A673 (cell line): ENCODE results near the gene EIF5A.

Source experiments
- CTCF ChIP-seq: fragments of 300-800, 200-600 bp; sonication (generic); conservative IDR thresholded peaks from 2 replicates; pipeline ENCODE4 v1.5.1; 2017; ENCODE audit warnings: low read depth, mild to moderate bottlenecking, antibody characterized with exemption, low read length, moderate library complexity, mixed read lengths
- EZH2 ChIP-seq: fragments of 200-600 bp; sonication (generic); IDR thresholded peaks from 2 replicates; pipeline ENCODE4 v1.6.1; 2017; ENCODE audit warnings: borderline replicate concordance, low read depth, mild to moderate bottlenecking, mixed read lengths, antibody characterized with exemption, low read length; ENCODE audit not compliant: poor library complexity, severe bottlenecking

DNA sequence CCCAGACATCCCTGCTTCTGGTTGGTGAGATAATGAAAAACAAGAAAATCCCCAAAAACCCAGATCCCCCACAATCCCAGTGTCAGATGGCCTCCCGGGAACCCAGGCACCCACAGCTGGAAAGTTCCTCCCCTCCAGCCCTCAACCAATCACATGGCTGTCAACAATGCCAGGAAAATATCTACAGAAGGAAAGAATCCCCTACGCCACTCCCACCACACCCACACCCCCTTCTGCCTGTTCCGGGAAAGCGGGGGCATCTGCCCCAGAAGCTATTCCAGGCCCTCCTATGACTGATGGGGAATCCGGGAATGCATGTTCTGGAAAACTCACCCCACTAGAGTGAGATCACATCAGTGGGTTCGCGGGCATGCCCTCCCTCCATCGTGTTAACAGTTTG is 49.3 kb downstream of the EIF5A start:
- TF ChIP-seq CTCF (no peak), EZH2 (no peak)
